A204.1 (cell line): ENCODE results near the gene CRIP1.

Experiments
- FAIRE-seq: peaks from 2 replicates; lab custom pipeline; 2012; peaks lifted over from hg19 to GRCh38; lab: Jason Lieb, UNC

CRIP1 gene

GRCh38 chr14:105470350-105471296 is 16.1 kb upstream of the CRIP1 start:
- no peak for FAIRE-seq

GRCh38 chr14:105471297-105471821 is 15.3 kb upstream of the CRIP1 start:
- no peak for FAIRE-seq

GRCh38 chr14:105471823-105472485 is 14.7 kb upstream of the CRIP1 start:
- no peak for FAIRE-seq

- no peak for FAIRE-seq
Measured at GRCh38 chr14:105472486-105472991, 14.1 kb upstream of the CRIP1 start.

- FAIRE-seq: no peak
Measured at GRCh38 chr14:105473033-105473676, 13.5 kb upstream of the CRIP1 start.

- no peak for FAIRE-seq
Measured at GRCh38 chr14:105473677-105474482, 12.8 kb upstream of the CRIP1 start.

GRCh38 chr14:105474483-105475268 is 12.0 kb upstream of the CRIP1 start, which contains the start of gene CRIP2:
TSS of gene CRIP2 (plus strand) at chr14:105474821. CDS start at chr14:105474863, 42 bp downstream.
- no peak for FAIRE-seq

- FAIRE-seq: no peak
Measured at GRCh38 chr14:105475269-105476096, 11.2 kb upstream of the CRIP1 start.

- FAIRE-seq: no peak
Measured at GRCh38 chr14:105476097-105476830, 10.4 kb upstream of the CRIP1 start.

GRCh38 chr14:105476831-105477659 is 9.6 kb upstream of the CRIP1 start:
- FAIRE-seq: no peak

- no peak for FAIRE-seq
Measured at GRCh38 chr14:105477660-105478397, 8.9 kb upstream of the CRIP1 start.

GRCh38 chr14:105478398-105479251 is 8.1 kb upstream of the CRIP1 start:
- no peak for FAIRE-seq

- no peak for FAIRE-seq
Measured at GRCh38 chr14:105479431-105480158, 7.1 kb upstream of the CRIP1 start.

GRCh38 chr14:105480199-105480746 is 6.4 kb upstream of the CRIP1 start:
- no peak for FAIRE-seq
